Sigmoid colon (tissue), 7 donors: ENCODE measurements around the gene PHF20. TPM values are rescaled to one million over a fixed set of nuclear protein-coding genes. Genes with fewer than 3 reads are reported as not detected.
"Not testable (repeated sequence)": the region's sequence is repeated elsewhere in the genome, so short reads cannot be mapped to it uniquely, and the experiment has no call there.

ENCODE experiments used
- DNase-seq: peaks from one replicate; pipeline ENCODE4 v3.0.0-alpha.2; 2019
- H3K27ac ChIP-seq, 4 donors: fragments of 200-600 bp; sonication (generic); one replicate each; pipeline ENCODE4 v1.5.1; 2016 to 2019; ENCODE audit warnings: mild to moderate bottlenecking in 1 of 4
- H3K27me3 ChIP-seq, 3 donors: fragments of 200-600 bp; sonication (generic); one replicate each; pipeline ENCODE4 v1.5.1; 2019; ENCODE audit warnings: mild to moderate bottlenecking in 1 of 3
- H3K36me3 ChIP-seq, 4 donors: fragments of 200-600 bp; sonication (generic); one replicate each; pipeline ENCODE4 v1.5.1; 2016 to 2019
- H3K4me1 ChIP-seq, 4 donors: fragments of 200-600 bp; sonication (generic); one replicate each; pipeline ENCODE4 v1.5.1; 2017 to 2019
- H3K4me3 ChIP-seq, 4 donors: fragments of 200-600 bp; sonication (generic); one replicate each; pipeline ENCODE4 v1.5.1; 2017 to 2019; ENCODE audit warnings: mild to moderate bottlenecking in 2 of 4, moderate library complexity in 1 of 4
- H3K9me3 ChIP-seq, 4 donors: fragments of 200-600 bp in 3 of 4; sonication (generic) in 3 of 4; one replicate each; pipeline versions ENCODE4 v1.5.1 to v1.6.1; 2013 to 2019
- CTCF ChIP-seq, 4 experiments: fragments of 450-650 bp in 3 of 4; fragments of 200-600 bp in 1 of 4; IDR thresholded peaks; one replicate each; pipeline ENCODE4 v1.5.1; 2016 to 2019; ENCODE audit warnings: antibody characterized with exemption in 4 of 4, mild to moderate bottlenecking in 3 of 4, moderate library complexity in 2 of 4
- EP300 ChIP-seq, 4 donors: sonication (generic); formaldehyde crosslinking; IDR thresholded peaks; one replicate each; pipeline ENCODE4 v1.6.1; 2017; ENCODE audit warnings: antibody characterized with exemption in 4 of 4
- POLR2A ChIP-seq, 2 donors: fragments of 450-650 bp; IDR thresholded peaks; one replicate each; pipeline ENCODE4 v1.6.1; 2016; ENCODE audit warnings: antibody characterized with exemption in 2 of 2, mild to moderate bottlenecking in 2 of 2, moderate library complexity in 2 of 2
- POLR2AphosphoS5 ChIP-seq, 4 donors: sonication (generic); formaldehyde crosslinking; IDR thresholded peaks; one replicate each; pipeline ENCODE4 v1.6.1; 2017; ENCODE audit warnings: antibody characterized with exemption in 4 of 4
- WGBS, 2 donors: extraction: QIAGEN DNeasy Blood & Tissue Kit; methylation state at CpG; one replicate each; pipeline ENCODE4 v1.1.7; 2013; 5-methylcytosine and 5-hydroxymethylcytosine counted together
- intact Hi-C: fragments of 100-400 bp; cut with DNase I; formaldehyde crosslinking; loops from one replicate; pipeline ENCODE4 v1.15.1; 2023
- polyA plus RNA-seq, 3 donors: library from polyadenylated mRNA; stranded (reverse); fragments of 200-250 nt; gene quantifications; one replicate each; pipeline ENCODE4 v1.2.3, GENCODE V29; 2013
- total RNA-seq, 4 donors: library from RNA; depleted of rRNA; stranded (reverse); fragments of >200 nt; gene quantifications; one replicate each; pipeline ENCODE4 v1.1.0, GENCODE V29; 2016
- donor health status: healthy with polysubstance abuse.
- donor health status: Bipolar disorder and iron deficiency.
- donor health status: healthy.

Gene PHF20
- total and polyA plus RNA-seq, 7 donors, result 10.8 to 49.7 (median 41.0) TPM

- WGBS, 2 donors, result 67 to 84% methylated on average over 4 of the region's 4 CpGs
- Histone ChIP-seq H3K36me3 (peaks cover 2 to 36% (median 4%) of the 10 kb centered on the region in 4 donors), H3K4me1 (peaks cover 0 to 10% (median 2%) of the 10 kb centered on the region in 4 donors), H3K4me3 (no peak overlapping the region), H3K27ac (no peak overlapping the region), H3K9me3 (no peaks in the 10 kb centered on the region), H3K27me3 (no peaks in the 10 kb centered on the region)
- intact Hi-C loops, result no loop called here
- TF ChIP-seq POLR2A (IDR thresholded peaks at IDR 0.05) (no peak), EP300 (IDR thresholded peaks at IDR 0.05) (no peak), POLR2AphosphoS5 (IDR thresholded peaks at IDR 0.05) (no peak), CTCF (IDR thresholded peaks at IDR 0.05) (no peak)
- no peak for DNase-seq
Observed at GRCh38 chr20:35849706-35850105, 77.9 kb downstream of the PHF20 start.

GRCh38 chr20:35851659-35852058 is 79.8 kb downstream of the PHF20 start:
- DNase-seq, H3K27ac ChIP-seq, H3K4me3 ChIP-seq, intact Hi-C loops, H3K27me3 ChIP-seq, H3K9me3 ChIP-seq: not testable (repeated sequence)
- 91 to 95% methylated on average over 8 of the region's 8 CpGs for WGBS, 2 donors
- peaks cover 0 to 16% (median 3%) of the 10 kb centered on the region in 4 donors for H3K4me1 ChIP-seq
- H3K36me3 ChIP-seq, result peaks cover 0 to 29% (median 1%) of the 10 kb centered on the region in 4 donors

DNA sequence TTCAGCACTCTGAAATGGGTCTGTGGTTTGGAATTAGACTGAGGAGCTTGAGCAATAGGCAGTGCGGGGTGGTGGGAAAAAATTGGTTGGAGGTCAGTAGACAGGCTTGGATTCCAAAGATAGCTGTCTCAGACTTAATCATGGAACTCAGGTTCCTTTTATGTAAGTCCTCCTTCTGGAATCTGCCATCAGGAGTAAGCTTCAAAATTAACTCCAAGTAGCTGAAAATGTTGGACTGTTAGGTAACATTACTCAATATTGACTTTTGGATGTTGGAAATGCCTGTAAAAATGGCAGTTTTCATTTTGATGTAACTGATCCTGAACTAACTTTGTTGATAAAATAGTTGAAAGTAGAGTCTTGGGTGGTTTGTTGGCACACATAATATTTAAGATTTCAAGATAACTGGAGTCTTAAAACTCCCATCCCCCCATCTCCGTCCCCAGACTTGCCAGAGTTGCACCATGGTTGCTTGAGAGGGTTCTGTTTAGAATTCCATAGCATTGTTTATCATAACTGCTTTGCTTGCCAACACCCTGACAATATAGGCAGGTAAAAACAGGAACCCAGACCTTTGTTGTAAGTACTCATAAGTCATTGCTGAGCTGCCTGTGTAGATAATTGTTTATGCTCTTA is 83.0 kb downstream of the PHF20 start:
- Histone ChIP-seq H3K36me3 (peaks cover 0 to 25% (median 1%) of the 10 kb centered on the region in 4 donors), H3K27ac (no peak overlapping the region), H3K27me3 (no peaks in the 10 kb centered on the region), H3K9me3 (no peaks in the 10 kb centered on the region), H3K4me1 (peaks cover 0 to 10% (median 3%) of the 10 kb centered on the region in 4 donors), H3K4me3 (no peak overlapping the region)
- intact Hi-C loops, result no loop called here
- TF ChIP-seq POLR2AphosphoS5 (IDR thresholded peaks at IDR 0.05) (no peak), POLR2A (IDR thresholded peaks at IDR 0.05) (no peak), CTCF (IDR thresholded peaks at IDR 0.05) (no peak), EP300 (IDR thresholded peaks at IDR 0.05) (no peak)
- DNase-seq, result no peak
- WGBS, 2 donors, result 97 to 99% methylated on average over 2 of the region's 2 CpGs

DNA sequence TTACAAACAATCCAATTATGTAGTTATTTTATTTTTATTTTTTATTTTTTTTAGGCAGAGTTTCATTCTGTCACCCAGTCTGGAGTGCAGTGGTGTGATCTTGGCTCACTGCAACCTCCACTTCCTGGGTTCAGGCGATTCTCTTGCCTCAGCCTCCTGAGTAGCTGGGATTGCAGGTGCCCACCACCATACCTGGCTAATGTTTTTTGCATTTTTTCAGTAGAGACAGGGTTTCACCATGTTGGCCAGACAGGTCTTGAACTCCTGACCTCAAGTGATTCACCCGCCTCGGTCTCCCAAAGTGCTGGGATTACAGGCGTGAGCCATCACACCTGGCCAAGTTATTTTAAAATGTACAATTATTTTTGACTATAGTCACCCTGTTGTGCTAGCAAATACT is 83.8 kb downstream of the PHF20 start:
- H3K4me1 ChIP-seq, DNase-seq, H3K27ac ChIP-seq, H3K9me3 ChIP-seq, H3K27me3 ChIP-seq, H3K4me3 ChIP-seq, intact Hi-C loops: not testable (repeated sequence)
- H3K36me3 ChIP-seq, result peaks cover 0 to 27% (median 1%) of the 10 kb centered on the region in 4 donors
- WGBS, 2 donors, result 94 to 95% methylated on average over 4 of the region's 4 CpGs

DNA sequence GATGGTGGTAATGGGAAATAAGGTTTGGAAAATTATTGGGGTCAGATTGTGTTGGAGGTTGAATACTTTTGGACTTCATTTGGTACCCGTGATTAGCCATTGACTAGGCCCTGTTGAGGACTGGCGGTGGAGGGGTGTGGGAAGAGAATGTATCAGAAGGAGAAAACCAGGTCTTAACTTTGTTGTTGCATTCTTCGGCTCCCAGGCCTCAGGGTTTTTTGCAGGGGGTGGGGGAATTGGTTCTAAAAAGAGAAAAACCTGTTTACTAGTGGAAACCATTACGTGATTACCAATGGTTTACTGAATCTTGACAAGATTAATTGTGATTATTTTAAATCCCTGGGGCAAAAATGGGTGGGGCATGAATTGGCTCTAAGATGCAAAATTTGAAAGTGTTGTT is 85.1 kb downstream of the PHF20 start:
- 90 to 93% methylated on average over 4 of the region's 4 CpGs for WGBS, 2 donors
- H3K27ac ChIP-seq, result no peak overlapping the region
- no peaks in the 10 kb centered on the region for H3K9me3 ChIP-seq
- peaks cover 0 to 27% (median 0%) of the 10 kb centered on the region in 4 donors for H3K36me3 ChIP-seq
- no peaks in the 10 kb centered on the region for H3K27me3 ChIP-seq
- H3K4me1 ChIP-seq, result peaks cover 0 to 8% (median 3%) of the 10 kb centered on the region in 4 donors
- TF ChIP-seq POLR2AphosphoS5 (IDR thresholded peaks at IDR 0.05) (no peak), CTCF (IDR thresholded peaks at IDR 0.05) (no peak), POLR2A (IDR thresholded peaks at IDR 0.05) (no peak)
- no peak for DNase-seq
- H3K4me3 ChIP-seq, result no peak overlapping the region
- intact Hi-C loops, result no loop called here
